GM08714 (cell line): Measurements from ENCODE around the gene ANOS1.
"Not testable (repeated sequence)": the region's sequence is repeated elsewhere in the genome, so short reads cannot be mapped to it uniquely, and the experiment has no call there.

Source experiments
- H3K4me3 ChIP-seq: fragments of 200-500 bp; sonication (Bioruptor generic); 2 replicates; pipeline ENCODE4 v1.5.1; 2014; ENCODE audit warnings: mild to moderate bottlenecking, low read length, inconsistent platforms
- ZNF274 ChIP-seq: IDR thresholded peaks from 2 replicates; pipeline ENCODE4 v1.6.1; 2012; ENCODE audit warnings: mild to moderate bottlenecking, low read depth, low read length

Gene ANOS1

GRCh38 chrX:8607326-8607725 lies 124.6 kb downstream of the ANOS1 start:
- no peak overlapping the region for H3K4me3 ChIP-seq
- no peak for TF ChIP-seq ZNF274

GRCh38 chrX:8604131-8604530 lies 127.8 kb downstream of the ANOS1 start:
- TF ChIP-seq ZNF274, result no peak
- H3K4me3 ChIP-seq, result no peak overlapping the region

- no peak overlapping the region for H3K4me3 ChIP-seq
- no peak for TF ChIP-seq ZNF274
Observed at GRCh38 chrX:8591501-8591900, 140.4 kb downstream of the ANOS1 start.

DNA sequence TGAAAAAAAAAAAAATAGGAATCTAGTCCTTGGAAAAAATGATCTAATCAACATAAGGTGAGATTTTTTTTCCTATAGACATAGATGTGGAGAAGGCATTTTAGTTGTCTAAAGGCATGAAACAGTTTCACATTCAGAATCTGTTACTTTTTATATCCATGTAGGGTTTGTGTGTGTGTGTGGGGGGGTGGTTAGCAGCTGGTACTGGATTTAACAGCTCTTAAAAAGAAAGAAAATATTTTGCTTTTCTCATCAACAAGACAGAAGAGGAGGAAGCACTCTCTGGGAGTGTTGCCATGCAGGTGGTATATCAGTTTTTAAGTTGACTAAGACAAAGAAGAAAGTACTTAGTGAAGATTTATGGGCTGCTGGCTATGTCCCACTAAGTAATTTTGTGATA lies 145.0 kb downstream of the ANOS1 start:
- H3K4me3 ChIP-seq, result no peak overlapping the region
- no peak for TF ChIP-seq ZNF274

DNA sequence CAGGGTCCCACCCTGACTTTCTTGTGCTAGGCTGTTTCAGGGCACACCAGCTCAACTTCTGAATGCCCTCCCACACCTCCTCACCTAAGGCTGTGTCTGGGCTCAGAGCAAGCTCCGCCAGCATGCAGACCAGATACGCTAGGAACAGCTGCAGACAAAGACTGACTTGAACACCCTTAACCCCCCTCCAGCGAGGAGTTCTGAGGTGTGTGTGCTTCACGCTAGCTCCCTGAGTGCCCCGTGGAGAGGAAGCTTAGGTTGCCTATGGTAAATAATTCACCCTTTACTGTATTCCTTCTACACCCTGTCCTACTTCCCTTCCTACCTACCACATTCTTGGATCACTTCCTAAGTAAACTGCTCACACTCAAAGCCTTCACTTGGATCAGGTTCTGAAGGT lies 152.3 kb downstream of the ANOS1 start:
- no peak for TF ChIP-seq ZNF274
- no peak overlapping the region for H3K4me3 ChIP-seq

DNA sequence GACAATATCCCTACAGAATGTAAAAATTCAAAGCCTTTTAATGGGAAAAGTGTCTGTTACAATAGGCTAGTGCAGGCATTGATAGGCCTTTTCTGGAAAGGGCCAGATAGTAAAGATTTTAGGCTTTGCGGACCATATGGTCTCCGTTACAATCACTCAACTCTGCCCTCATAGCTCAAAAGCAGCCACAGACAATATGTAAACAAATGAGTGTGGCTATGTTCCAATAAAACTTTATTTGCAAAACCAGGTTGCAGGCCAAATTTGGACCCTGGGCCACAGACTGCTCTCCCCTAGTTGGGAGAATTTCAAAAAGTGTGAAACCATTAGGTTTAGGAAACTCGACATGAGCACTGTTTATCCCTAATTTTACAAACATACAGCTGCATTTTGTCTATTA lies 155.1 kb downstream of the ANOS1 start:
- H3K4me3 ChIP-seq, result no peak overlapping the region
- no peak for TF ChIP-seq ZNF274

DNA sequence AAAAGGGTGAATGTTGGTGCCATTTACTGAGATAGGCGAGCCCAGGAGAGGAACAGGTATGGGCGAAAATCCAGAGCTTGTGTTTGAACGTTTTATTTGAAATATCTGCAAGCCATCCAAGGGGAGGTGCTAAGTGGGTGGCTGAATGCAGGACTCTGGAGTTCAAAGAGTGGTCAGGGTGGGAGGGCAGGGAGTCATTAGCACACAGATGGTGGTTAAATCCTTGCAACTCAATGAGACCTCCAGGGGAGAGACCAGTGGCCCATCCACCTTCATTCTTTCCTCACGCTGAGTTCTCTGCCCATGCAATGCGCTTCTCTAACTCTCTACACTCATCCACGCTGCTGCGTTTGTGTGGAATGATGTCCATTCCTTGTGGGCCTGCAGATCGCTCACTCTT lies 166.2 kb downstream of the ANOS1 start:
- TF ChIP-seq ZNF274, result no peak
- no peak overlapping the region for H3K4me3 ChIP-seq

GRCh38 chrX:8548446-8548845 lies 183.5 kb downstream of the ANOS1 start:
- no peak for TF ChIP-seq ZNF274
- H3K4me3 ChIP-seq, result no peak overlapping the region

GRCh38 chrX:8546715-8547114 lies 185.2 kb downstream of the ANOS1 start:
- TF ChIP-seq ZNF274, result no peak
- no peak overlapping the region for H3K4me3 ChIP-seq

DNA sequence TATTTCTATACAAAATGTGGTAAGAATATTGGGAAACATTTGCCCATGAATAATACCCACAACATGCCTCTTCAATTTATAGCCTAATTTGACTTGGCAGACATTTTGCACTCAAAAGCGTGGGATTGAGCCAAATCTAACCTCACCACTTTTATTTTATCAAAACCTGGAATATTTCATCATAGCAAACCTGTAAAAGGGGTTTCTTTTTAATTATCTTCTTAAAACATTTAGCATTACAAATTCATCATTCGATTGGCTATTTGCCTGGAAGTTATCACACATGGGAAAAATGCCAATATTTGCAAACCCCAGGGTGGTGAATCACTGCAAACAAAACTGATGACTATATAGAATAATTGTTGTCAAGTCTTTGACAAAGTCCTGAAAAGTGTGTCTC lies 211.1 kb downstream of the ANOS1 start:
- no peak overlapping the region for H3K4me3 ChIP-seq
- TF ChIP-seq ZNF274, result no peak

GRCh38 chrX:8520178-8520577 lies 211.8 kb downstream of the ANOS1 start:
- H3K4me3 ChIP-seq, result no peak overlapping the region
- no peak for TF ChIP-seq ZNF274

- no peak overlapping the region for H3K4me3 ChIP-seq
- TF ChIP-seq ZNF274, result no peak
Observed at GRCh38 chrX:8504451-8504850, 227.5 kb downstream of the ANOS1 start.

- not testable (repeated sequence) for H3K4me3 ChIP-seq
Observed at GRCh38 chrX:8502101-8502500, 229.8 kb downstream of the ANOS1 start.

DNA sequence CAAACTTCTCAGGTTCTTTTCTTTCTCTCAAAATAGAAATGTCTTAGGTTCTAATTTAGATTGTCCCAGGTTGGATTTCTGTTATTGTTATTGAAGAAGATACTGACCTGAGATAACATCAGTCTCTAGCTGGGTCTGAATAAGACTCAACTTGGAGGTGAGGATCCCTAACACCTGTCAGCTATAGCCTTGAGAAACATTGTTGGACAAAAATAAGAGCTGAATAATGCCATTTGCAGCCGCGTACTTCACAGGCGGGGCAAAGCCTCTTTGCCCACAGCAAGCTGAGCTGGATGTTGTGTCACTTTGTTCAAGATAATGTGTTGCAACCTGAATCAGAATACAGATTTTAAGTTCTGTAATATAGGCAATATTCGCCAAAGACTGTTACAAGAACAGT lies 231.7 kb downstream of the ANOS1 start:
- no peak for TF ChIP-seq ZNF274
- H3K4me3 ChIP-seq, result no peak overlapping the region

DNA sequence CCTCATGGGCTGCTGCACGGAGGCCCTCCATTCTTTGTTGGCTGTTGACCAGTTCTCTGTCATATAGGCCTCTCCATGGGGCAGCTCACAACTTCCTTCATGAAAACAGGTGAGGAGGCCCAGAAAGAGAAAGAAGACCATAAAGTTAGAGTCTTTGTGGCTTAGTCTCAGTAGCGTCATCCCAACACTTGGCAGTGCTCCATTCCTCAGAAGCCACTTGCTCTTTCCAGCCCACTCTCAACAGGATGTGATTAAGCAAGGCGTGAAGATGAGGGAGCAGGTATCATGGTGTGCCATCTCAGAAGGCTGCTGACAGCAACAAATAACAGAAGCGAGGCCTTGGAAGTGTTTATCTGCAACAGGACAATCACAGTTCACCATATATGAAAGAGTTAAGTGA lies 236.9 kb downstream of the ANOS1 start:
- not testable (repeated sequence) for H3K4me3 ChIP-seq

GRCh38 chrX:8484360-8484949 lies 247.5 kb downstream of the ANOS1 start:
- TF ChIP-seq ZNF274, result no peak

More at GRCh38 chrX:8484360-8484949, 247.5 kb downstream of the ANOS1 start:
- no peak overlapping the region for H3K4me3 ChIP-seq
